Left renal pelvis (tissue), 4 donors: Measurements from ENCODE around the gene COL19A1. TPM values are rescaled to one million over a fixed set of nuclear protein-coding genes. Genes with fewer than 3 reads are reported as not detected.
A peak's percentile ranks its signal among the peaks of the same experiment; 100 is the strongest.

Experiments used
- DNase-seq, 4 donors: peaks; one replicate each; pipeline ENCODE4 v3.0.0-alpha.2; 2013; ENCODE audit warnings: low read depth in 4 of 4, low spot score in 3 of 4
- polyA plus RNA-seq, 4 donors: library from polyadenylated mRNA; unstranded; fragments of 120-200 nt; gene quantifications; one replicate each; pipeline ENCODE4 v1.2.1, GENCODE V29; 2013; ENCODE audit not compliant: insufficient read length in 4 of 4

The COL19A1 gene
- polyA plus RNA-seq, 4 donors = 0.11 to 2.7 (median 2.4) TPM

DNA sequence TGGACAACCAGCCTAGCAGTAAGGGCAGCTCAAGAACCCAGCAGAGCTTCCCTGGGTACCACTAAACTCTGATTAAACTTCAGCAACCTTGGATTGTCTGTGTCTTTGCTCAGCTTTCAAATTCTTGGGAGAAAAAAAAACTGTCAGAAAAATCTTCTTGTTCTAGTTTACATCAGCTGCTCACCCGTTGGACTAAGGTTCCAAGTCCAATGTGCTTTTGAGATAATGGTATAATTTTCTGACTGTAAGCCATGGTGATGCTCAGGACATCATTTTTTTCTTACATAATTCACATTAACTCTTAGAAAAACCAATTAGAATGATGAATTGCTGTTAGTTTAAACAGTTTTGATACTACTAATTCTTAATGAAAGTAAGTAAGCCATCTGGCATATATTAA is 290.7 kb downstream of the COL19A1 start:
- no peak for DNase-seq

- no peak for DNase-seq
Measured at GRCh38 chr6:70160276-70160675, 293.9 kb downstream of the COL19A1 start.

DNA sequence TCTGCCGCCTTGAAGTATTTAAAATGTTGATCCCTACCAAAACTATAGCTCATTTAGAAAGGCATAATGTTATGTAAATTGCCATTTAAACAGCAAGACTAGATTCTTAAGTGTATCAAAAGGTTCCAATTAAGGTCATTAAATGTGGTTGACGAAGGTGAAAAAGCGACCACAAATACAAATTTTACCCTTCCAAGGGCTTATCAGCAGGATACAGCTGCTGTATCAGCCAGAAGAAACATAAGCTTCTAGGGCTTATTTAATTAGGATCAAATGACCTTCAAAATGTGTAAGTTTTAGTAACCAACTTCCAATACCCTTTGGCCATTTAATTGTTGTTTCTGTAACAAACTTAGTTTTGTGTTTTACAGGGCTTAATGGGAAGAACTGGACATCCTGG is 296.6 kb downstream of the COL19A1 start:
- DNase-seq = no peak

GRCh38 chr6:70163795-70164194 is 297.4 kb downstream of the COL19A1 start:
- no peak for DNase-seq

- no peak for DNase-seq
Measured at GRCh38 chr6:70164556-70164955, 298.2 kb downstream of the COL19A1 start.

DNA sequence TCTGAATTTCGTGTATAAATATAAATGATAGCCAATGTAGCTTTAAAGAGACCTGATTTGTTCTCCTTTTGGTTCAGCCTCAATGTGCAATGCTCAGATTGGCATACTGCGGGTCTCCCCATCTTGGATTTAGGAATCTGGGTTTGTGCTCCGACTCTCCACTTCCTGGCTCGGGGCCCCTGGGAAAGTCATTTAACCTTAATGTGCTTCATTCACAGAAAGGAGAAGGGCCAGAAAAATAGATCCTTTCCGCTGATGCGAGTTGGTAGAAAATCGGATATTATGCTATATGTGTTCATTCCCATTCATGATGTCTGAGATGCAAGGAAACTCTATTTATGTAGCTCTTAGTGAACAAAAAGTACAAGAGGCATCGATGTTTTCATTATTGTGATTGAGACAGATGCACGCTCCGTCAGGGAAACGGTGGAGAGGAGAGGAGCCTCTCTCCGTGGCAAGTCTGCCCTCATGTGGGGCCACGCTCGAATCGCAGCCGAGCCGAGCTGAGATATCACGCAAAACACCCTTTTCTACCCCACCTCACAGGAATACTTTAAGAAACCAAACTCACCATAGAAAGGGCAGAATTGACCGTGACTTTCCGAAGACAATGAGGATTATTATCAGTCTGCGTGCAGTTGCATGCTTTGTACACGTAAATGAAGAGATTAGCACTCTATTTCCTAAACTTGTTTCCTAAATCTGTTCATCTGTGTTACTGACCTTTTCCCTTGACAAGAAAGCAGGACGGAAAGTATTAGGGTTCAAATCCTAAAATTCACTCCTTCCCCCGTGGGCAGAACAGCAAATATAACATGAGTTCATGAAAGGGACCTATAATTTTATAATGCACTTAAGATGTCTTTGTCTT is 300.0 kb downstream of the COL19A1 start:
- peak; percentile 6 to 21 (median 15) for DNase-seq

DNA sequence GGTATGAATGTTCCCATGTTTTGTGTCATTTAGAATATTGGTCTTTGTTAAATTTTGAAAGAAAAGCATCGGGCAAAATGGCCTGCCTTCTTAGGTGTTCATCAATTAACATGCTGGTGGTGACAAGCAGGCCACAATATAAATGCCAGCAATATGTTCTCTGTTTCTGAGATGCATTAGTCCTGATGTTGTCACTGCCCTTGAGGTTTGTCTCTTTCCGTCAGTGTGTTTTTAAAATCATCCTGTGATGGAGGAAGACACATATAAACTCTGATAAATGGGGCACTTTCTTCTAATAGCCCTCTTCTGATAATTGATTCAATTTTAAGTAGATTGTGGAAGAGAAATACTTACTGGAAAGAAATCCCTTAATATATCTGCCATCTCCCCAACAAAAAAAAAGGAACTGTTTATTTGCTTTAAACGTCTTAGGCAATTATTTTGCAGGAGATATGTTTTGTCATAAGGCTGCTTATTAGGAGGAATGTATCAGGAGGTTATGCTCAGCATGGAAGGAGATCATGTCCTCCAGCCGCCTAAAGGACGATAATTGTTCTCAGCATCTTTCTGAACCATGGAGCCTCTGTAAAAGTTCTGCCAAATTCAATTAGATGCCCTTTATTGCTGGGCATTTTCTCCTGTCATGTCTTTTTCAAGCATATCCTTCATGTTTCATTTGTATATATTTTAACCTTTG is 302.5 kb downstream of the COL19A1 start:
- no peak for DNase-seq

- DNase-seq = no peak
Measured at GRCh38 chr6:70171236-70171635, 304.9 kb downstream of the COL19A1 start.

DNA sequence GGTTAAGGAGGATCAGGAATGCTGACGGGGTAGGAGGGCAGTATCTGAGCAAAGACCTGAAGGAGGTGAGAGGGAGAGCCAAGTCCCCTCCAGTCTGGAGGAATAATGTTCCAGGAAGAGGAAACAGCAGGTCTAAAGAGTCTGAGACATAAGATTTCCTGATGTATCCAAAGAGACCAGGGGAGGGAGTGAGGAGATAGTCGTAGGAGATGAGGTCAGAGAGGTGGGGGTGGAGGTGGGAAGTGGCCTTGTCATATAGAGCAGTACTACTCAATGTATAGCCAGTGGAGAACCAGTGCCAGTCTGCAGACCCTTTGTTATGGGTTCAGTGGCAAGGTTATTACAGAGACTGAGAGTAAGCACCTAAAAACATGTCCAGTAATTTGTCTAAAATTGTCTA is 305.9 kb downstream of the COL19A1 start:
- DNase-seq = no peak

GRCh38 chr6:70175770-70176169 is 309.4 kb downstream of the COL19A1 start:
- DNase-seq = no peak

DNA sequence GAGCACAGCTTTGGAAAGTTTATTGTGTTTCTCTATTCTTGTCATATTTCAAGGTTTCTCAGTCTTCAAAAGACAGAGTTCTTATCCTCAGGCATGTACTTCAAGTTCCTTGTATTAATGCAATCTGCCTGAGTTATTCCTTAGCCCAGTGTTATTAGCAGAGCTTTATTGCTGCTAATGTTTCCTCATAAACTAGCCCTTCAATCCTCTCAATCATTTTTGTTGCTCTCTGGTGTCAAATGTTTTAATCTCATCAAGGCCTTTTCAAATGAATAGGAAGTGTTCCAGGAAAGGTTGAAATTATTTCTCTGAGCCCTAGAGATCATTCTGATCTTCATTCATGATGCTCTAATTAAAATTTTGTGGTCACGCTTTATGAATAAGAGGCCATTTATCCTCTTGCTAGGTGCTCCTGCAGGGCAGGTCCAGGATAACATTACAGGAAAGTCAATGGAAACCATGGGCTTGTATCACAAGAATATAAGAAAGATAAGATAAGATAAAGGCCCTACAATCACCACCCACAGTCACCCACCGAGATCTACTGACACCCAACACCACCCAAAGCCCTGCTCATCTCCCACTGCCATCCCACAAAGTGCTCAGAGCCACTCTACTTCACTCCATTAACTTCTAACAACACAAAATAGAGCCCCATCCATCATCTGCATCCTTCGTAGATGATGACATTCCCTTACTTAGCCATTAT is 310.6 kb downstream of the COL19A1 start:
- DNase-seq = no peak

- DNase-seq = no peak
Measured at GRCh38 chr6:70180183-70180900, 314.0 kb downstream of the COL19A1 start.

GRCh38 chr6:70180901-70181599 is 314.7 kb downstream of the COL19A1 start:
- no peak for DNase-seq

DNA sequence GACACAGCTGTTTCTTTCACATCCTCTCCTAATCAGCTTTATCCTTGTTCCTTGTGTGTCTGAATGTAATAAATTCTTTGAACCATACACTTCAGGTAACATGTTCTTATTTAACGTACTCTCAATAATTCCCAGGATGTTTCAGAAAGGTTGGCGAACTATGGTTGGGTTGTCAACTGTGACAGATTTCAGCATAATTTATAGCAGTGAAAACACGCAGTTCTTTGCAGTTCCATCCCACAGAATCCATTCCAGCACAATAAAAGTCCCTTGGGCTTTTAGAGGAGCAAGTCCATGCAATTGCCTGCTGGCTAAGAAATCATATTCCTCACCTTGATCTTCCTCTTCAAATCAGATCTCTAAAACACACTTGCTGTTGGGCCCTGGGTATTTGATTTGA is 317.2 kb downstream of the COL19A1 start:
- DNase-seq = no peak

DNA sequence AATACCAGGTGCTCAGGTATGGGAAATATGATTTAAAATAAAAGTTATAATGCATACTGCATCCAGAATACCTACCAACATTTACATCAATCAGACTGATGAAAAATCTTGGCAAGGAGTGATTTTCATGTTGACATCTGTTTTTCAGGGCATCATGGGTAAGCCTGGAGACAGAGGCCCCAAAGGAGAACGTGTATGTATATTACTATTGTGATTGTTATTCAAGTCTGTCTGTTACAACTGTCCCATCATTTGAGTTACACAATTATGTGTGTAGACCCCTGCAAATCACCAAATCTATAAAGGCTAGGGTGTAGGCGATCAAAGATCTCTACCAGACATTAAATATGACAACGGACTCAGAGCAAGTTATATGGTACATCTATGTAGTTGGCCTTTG is 318.4 kb downstream of the COL19A1 start:
- no peak for DNase-seq

DNA sequence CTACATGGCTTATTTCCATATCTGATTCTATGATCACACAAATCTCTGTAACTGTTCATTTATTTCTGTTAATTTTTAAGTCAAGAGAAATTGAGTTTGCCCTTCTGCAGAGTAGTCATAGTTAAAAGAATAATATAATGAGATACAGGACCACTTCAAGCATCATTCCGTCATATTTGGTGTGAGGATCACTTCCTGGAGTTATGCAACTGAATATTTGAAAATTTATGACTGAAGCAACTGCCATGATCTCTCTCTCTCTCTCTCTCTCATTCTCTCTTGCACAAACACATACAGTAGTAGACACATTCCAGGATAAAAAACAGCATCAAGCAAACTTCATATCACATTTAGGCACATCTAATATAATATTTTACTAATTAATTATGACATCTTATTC is 320.1 kb downstream of the COL19A1 start:
- no peak for DNase-seq

GRCh38 chr6:70188202-70188601 is 321.8 kb downstream of the COL19A1 start:
- DNase-seq = no peak

- DNase-seq = no peak
Measured at GRCh38 chr6:70194421-70194820, 328.1 kb downstream of the COL19A1 start.

- DNase-seq = no peak
Measured at GRCh38 chr6:70196531-70196930, 330.2 kb downstream of the COL19A1 start.

DNA sequence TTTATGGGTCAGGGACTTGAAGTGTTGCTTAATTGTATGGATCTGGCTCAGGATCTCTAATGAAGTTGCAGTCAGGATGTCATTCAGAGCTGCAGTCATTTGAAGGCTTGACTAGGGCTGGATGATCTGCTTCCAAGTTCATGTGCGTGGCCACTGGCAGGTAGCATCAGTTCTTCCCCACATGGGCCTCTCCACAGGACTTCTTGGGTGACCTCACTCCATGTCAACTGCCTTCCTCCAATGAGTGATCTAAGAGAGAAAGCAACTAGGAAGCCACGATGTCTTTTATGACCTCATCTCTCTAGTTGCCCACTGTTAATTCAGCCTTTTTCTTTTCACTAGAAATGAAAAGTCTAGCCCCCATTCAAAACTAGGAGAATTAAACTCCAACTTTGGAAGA is 332.4 kb downstream of the COL19A1 start:
- DNase-seq = no peak
